ENCODE data around the gene PIAS1.
A peak's percentile ranks its signal among the peaks of the same experiment; 100 is the strongest.
"Not testable (repeated sequence)": the region's sequence is repeated elsewhere in the genome, so short reads cannot be mapped to it uniquely, and the experiment has no call there.

Gene PIAS1

GRCh38 chr15:68201879-68202261, 147.8 kb downstream of the PIAS1 start:
- Histone ChIP-seq H3K9ac (ENCODE audit: insufficient read length, low read depth) (no peak overlapping the region), H3K36me3 (ENCODE audit: insufficient read depth, insufficient read length, low read length) (peaks cover 44% of the 10 kb centered on the region), H3K4me3 (ENCODE audit: insufficient read length, low read depth) (no peak overlapping the region), H3K27me3 (ENCODE audit: insufficient read depth, insufficient read length) (no peaks in the 10 kb centered on the region), H3K9me3 (ENCODE audit: insufficient read depth, low read length) (no peaks in the 10 kb centered on the region), H3K4me1 (ENCODE audit: insufficient read depth, insufficient read length) (peaks cover 28% of the 10 kb centered on the region)
- no peak for DNase-seq (ENCODE audit: low read depth, low spot score)
- TF ChIP-seq SUZ12 (IDR thresholded peaks at IDR 0.05; ENCODE audit: extremely low read depth, insufficient read depth, insufficient read length) (no peak), YY1 (IDR thresholded peaks at IDR 0.05; ENCODE audit: insufficient read depth, insufficient read length) (no peak), ZNF274 (IDR thresholded peaks at IDR 0.05; ENCODE audit: low read depth, low read length) (no peak)

GRCh38 chr15:68202994-68203393, 148.9 kb downstream of the PIAS1 start:
- H3K4me1 ChIP-seq (ENCODE audit: insufficient read depth, insufficient read length) = peaks cover 36% of the 10 kb centered on the region

GRCh38 chr15:68203486-68203885, 149.4 kb downstream of the PIAS1 start:
- Histone ChIP-seq H3K27me3 (ENCODE audit: insufficient read depth, insufficient read length) (no peaks in the 10 kb centered on the region), H3K9me3 (ENCODE audit: insufficient read depth, low read length) (no peaks in the 10 kb centered on the region), H3K9ac (ENCODE audit: insufficient read length, low read depth) (no peak overlapping the region), H3K4me1 (ENCODE audit: insufficient read depth, insufficient read length) (peaks cover 36% of the 10 kb centered on the region), H3K4me3 (ENCODE audit: insufficient read length, low read depth) (no peak overlapping the region), H3K36me3 (ENCODE audit: insufficient read depth, insufficient read length, low read length) (peaks cover 44% of the 10 kb centered on the region)
- no peak for DNase-seq (ENCODE audit: low read depth, low spot score)
- no peak for TF ChIP-seq YY1 (IDR thresholded peaks at IDR 0.05; ENCODE audit: insufficient read depth, insufficient read length)
- TF ChIP-seq ZNF274 (IDR thresholded peaks at IDR 0.05; ENCODE audit: low read depth, low read length) = no peak
- TF ChIP-seq SUZ12 (IDR thresholded peaks at IDR 0.05; ENCODE audit: extremely low read depth, insufficient read depth, insufficient read length) = no peak

More at GRCh38 chr15:68202994-68203393, 148.9 kb downstream of the PIAS1 start:
- not testable (repeated sequence) for H3K4me3 ChIP-seq (ENCODE audit: insufficient read length, low read depth); DNase-seq (ENCODE audit: low read depth, low spot score); H3K9ac ChIP-seq (ENCODE audit: insufficient read length, low read depth); H3K9me3 ChIP-seq (ENCODE audit: insufficient read depth, low read length); H3K27me3 ChIP-seq (ENCODE audit: insufficient read depth, insufficient read length)
- H3K36me3 ChIP-seq (ENCODE audit: insufficient read depth, insufficient read length, low read length) = peaks cover 44% of the 10 kb centered on the region

- H3K4me1 ChIP-seq (ENCODE audit: insufficient read depth, insufficient read length) = peaks cover 36% of the 10 kb centered on the region
- TF ChIP-seq SUZ12 (IDR thresholded peaks at IDR 0.05; ENCODE audit: extremely low read depth, insufficient read depth, insufficient read length) = no peak
- no peak for TF ChIP-seq ZNF274 (IDR thresholded peaks at IDR 0.05; ENCODE audit: low read depth, low read length)
- TF ChIP-seq YY1 (IDR thresholded peaks at IDR 0.05; ENCODE audit: insufficient read depth, insufficient read length) = no peak
- no peak for DNase-seq (ENCODE audit: low read depth, low spot score)
- H3K36me3 ChIP-seq (ENCODE audit: insufficient read depth, insufficient read length, low read length) = peaks cover 48% of the 10 kb centered on the region
- H3K9ac ChIP-seq (ENCODE audit: insufficient read length, low read depth) = peak overlapping the region; percentile 25
- no peak overlapping the region for H3K4me3 ChIP-seq (ENCODE audit: insufficient read length, low read depth)
- no peaks in the 10 kb centered on the region for H3K27me3 ChIP-seq (ENCODE audit: insufficient read depth, insufficient read length)
- no peaks in the 10 kb centered on the region for H3K9me3 ChIP-seq (ENCODE audit: insufficient read depth, low read length)
These were observed 149.8 kb downstream of the PIAS1 start for GRCh38 chr15:68203956-68204355.

GRCh38 chr15:68204361-68204760, 150.2 kb downstream of the PIAS1 start:
- DNase-seq (ENCODE audit: low read depth, low spot score) = no peak
- Histone ChIP-seq H3K9ac (ENCODE audit: insufficient read length, low read depth) (peak overlapping the region; percentile 25), H3K9me3 (ENCODE audit: insufficient read depth, low read length) (no peaks in the 10 kb centered on the region), H3K27me3 (ENCODE audit: insufficient read depth, insufficient read length) (no peaks in the 10 kb centered on the region), H3K4me3 (ENCODE audit: insufficient read length, low read depth) (no peak overlapping the region), H3K36me3 (ENCODE audit: insufficient read depth, insufficient read length, low read length) (peaks cover 49% of the 10 kb centered on the region), H3K4me1 (ENCODE audit: insufficient read depth, insufficient read length) (peaks cover 33% of the 10 kb centered on the region)
- TF ChIP-seq YY1 (IDR thresholded peaks at IDR 0.05; ENCODE audit: insufficient read depth, insufficient read length) = no peak
- TF ChIP-seq SUZ12 (IDR thresholded peaks at IDR 0.05; ENCODE audit: extremely low read depth, insufficient read depth, insufficient read length) = no peak
- no peak for TF ChIP-seq ZNF274 (IDR thresholded peaks at IDR 0.05; ENCODE audit: low read depth, low read length)

GRCh38 chr15:68204776-68205557, 150.9 kb downstream of the PIAS1 start, which contains the start of gene CALML4:
CALML4 (minus strand) TSS chr15:68205332; CDS start chr15:68205247, 85 bp downstream.
- no peak within 1 kb of the TSS for H3K4me3 ChIP-seq (ENCODE audit: insufficient read length, low read depth)
- H3K4me1 ChIP-seq (ENCODE audit: insufficient read depth, insufficient read length) = peaks cover 32% of the 10 kb centered on the region
- H3K27me3 ChIP-seq (ENCODE audit: insufficient read depth, insufficient read length) = no peaks in the 10 kb centered on the region
- peak within 1 kb of the TSS; percentile 25 for H3K9ac ChIP-seq (ENCODE audit: insufficient read length, low read depth)
- peaks cover 53% of the 10 kb centered on the region for H3K36me3 ChIP-seq (ENCODE audit: insufficient read depth, insufficient read length, low read length)
- TF ChIP-seq SUZ12 (IDR thresholded peaks at IDR 0.05; ENCODE audit: extremely low read depth, insufficient read depth, insufficient read length) = no peak
- no peak for TF ChIP-seq YY1 (IDR thresholded peaks at IDR 0.05; ENCODE audit: insufficient read depth, insufficient read length)
- TF ChIP-seq ZNF274 (IDR thresholded peaks at IDR 0.05; ENCODE audit: low read depth, low read length) = no peak
- no peaks in the 10 kb centered on the region for H3K9me3 ChIP-seq (ENCODE audit: insufficient read depth, low read length)
- DNase-seq (ENCODE audit: low read depth, low spot score) = no peak

GRCh38 chr15:68205558-68205944, 151.4 kb downstream of the PIAS1 start:
- TF ChIP-seq YY1 (IDR thresholded peaks at IDR 0.05; ENCODE audit: insufficient read depth, insufficient read length) = no peak
- no peak for TF ChIP-seq SUZ12 (IDR thresholded peaks at IDR 0.05; ENCODE audit: extremely low read depth, insufficient read depth, insufficient read length)
- no peak for TF ChIP-seq ZNF274 (IDR thresholded peaks at IDR 0.05; ENCODE audit: low read depth, low read length)
- peaks cover 59% of the 10 kb centered on the region for H3K36me3 ChIP-seq (ENCODE audit: insufficient read depth, insufficient read length, low read length)
- peak overlapping the region; percentile 13 for H3K9ac ChIP-seq (ENCODE audit: insufficient read length, low read depth)
- no peaks in the 10 kb centered on the region for H3K9me3 ChIP-seq (ENCODE audit: insufficient read depth, low read length)
- DNase-seq (ENCODE audit: low read depth, low spot score) = no peak
- H3K4me1 ChIP-seq (ENCODE audit: insufficient read depth, insufficient read length) = peaks cover 29% of the 10 kb centered on the region
- no peaks in the 10 kb centered on the region for H3K27me3 ChIP-seq (ENCODE audit: insufficient read depth, insufficient read length)
- no peak overlapping the region for H3K4me3 ChIP-seq (ENCODE audit: insufficient read length, low read depth)
